GM12873 (cell line): Measurements from ENCODE around the gene ABCC9.

ENCODE experiments used
- TF ChIP-seq, protein P1 (sequence below): IDR thresholded peaks from 2 replicates; pipeline ENCODE4 v1.5.1; 2012; ENCODE audit warnings: low read depth, mild to moderate bottlenecking, moderate library complexity, low read length, control low read depth; ENCODE audit not compliant: insufficient read depth; ENCODE audit errors: missing control alignments

ABCC9 gene

DNA sequence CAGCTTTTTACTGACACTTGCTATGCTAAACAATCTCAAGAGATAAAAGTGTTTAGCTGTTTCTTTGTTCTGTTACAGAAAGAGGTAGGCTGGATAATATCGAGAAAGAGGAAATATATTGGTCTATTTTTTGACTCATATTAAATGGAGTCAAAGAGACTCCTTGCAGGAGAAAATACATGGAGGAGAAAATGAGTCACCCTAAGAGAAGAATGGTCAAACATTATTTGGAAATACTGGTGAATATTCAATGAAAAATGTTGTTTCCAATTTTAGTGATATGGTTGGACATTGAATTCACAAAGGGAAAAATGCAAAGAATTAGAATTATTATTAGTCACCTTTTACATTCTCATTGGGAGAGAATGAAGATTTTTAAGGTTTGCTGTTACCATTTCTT, 169.9 kb downstream of the ABCC9 start:
- TF ChIP-seq, protein P1, sequence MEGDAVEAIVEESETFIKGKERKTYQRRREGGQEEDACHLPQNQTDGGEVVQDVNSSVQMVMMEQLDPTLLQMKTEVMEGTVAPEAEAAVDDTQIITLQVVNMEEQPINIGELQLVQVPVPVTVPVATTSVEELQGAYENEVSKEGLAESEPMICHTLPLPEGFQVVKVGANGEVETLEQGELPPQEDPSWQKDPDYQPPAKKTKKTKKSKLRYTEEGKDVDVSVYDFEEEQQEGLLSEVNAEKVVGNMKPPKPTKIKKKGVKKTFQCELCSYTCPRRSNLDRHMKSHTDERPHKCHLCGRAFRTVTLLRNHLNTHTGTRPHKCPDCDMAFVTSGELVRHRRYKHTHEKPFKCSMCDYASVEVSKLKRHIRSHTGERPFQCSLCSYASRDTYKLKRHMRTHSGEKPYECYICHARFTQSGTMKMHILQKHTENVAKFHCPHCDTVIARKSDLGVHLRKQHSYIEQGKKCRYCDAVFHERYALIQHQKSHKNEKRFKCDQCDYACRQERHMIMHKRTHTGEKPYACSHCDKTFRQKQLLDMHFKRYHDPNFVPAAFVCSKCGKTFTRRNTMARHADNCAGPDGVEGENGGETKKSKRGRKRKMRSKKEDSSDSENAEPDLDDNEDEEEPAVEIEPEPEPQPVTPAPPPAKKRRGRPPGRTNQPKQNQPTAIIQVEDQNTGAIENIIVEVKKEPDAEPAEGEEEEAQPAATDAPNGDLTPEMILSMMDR = no peak

DNA sequence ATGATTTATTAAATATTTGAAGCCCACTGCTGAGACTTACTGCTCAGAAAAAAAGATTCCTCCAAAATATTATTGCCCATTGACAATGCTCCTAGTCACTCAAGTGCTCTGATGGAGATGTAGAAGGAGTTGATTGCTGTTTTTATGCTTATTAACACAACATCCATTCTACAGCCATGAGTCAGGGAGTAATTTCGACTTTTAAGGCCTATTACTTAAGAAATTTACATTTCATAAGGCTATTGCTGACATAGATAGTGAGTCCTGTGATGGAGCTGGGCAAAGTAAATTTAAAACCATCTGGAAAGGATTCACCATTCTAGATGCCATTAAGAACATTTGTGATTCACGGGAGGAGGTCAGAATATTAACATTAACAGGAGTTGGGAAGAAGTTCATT, 171.9 kb downstream of the ABCC9 start:
- TF ChIP-seq, protein P1 = no peak

DNA sequence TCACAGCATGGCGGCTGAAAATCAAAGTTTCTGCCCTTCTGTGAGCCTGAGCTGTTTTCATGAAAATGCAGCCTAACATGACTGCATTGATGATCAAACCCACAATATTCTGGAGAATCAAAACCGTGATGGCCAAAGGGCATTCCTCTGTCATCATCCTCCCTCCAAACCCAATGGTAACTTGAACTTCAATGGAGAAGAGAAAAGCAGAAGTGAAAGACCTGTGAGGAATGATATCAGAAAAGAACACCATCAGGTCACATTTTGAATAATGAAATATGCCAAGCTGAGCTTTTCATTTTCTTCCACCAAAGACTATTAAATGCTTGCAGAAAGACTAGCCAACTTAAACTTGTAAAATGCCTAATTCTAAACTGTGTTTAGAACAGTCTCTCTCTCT, 174.8 kb downstream of the ABCC9 start:
- TF ChIP-seq, protein P1 = no peak

DNA sequence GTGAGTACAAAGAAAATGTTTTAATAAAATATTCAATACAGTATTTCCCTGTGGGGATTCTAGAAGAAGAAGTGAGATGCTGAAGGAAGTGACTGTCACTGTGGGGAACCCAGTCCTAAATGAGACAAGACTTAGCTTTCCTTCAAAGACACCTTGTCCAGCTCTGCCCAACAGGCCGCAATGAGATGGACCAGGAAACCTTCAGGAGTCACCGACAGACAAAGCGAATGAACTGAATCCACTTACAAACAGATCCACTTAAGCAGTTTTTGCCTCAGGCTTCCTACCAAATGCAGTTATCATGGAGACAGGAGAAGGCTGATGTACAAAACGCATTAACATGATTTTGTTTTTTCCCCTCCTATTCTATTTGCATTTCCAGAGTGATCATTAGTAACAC, 176.3 kb downstream of the ABCC9 start:
- TF ChIP-seq, protein P1 = no peak

DNA sequence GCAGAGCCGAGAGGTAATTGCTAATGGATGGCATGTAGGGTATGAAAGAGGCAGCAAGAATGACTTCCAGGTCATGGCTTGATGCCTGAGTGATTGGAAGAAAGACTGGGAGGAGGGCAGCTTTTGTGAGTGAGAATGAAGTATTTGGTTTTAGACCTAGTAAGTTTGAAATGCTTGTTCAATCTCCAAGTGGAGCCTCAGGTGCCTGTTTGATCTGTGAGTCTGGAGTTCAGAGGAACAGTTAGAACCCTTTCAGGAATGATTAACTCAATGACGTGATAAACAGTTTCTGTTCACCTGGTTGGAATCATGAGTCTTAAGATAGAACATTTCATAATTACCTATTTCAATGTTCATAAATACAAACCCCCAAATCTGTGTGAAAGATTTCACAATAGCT, 177.2 kb downstream of the ABCC9 start:
- TF ChIP-seq, protein P1 = no peak

DNA sequence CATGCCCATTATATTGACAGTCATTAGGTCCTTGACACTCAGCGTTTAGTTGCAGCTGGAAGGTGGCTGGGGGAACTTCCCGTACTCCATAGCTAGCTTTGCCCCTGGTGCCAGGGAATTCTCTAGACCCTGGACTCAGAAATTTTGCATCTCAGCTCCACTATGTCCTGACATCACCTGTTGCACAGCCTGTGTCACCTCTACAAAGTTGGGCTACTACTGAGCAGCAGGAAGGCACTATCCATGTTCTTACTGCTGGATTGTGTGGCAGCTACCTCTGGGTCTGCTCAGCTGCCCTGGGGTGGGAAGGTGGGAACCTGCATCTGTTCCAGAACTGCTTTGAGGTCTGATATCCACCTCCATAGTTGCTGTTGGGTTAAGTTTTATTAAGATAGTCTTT, 177.7 kb downstream of the ABCC9 start:
- TF ChIP-seq, protein P1 = no peak

DNA sequence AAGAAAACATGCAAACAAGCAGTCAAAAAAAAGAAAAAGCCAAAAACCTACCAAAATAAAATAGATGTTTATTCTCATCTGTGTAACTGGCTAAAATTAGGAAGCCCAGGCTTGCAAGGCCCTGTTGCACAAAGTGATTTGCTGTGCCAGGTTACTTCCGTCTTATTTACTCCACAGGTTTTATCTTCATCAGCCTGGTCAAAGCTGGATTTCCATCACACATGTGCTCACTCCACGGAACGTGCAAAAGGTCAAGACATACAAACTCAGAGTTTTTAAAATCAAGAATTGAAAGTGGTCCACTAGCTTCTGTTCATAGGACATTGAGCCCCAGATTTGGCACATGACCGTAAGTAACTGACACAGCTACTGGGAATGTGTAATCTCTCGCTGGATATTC, 181.5 kb downstream of the ABCC9 start:
- TF ChIP-seq, protein P1 = no peak

DNA sequence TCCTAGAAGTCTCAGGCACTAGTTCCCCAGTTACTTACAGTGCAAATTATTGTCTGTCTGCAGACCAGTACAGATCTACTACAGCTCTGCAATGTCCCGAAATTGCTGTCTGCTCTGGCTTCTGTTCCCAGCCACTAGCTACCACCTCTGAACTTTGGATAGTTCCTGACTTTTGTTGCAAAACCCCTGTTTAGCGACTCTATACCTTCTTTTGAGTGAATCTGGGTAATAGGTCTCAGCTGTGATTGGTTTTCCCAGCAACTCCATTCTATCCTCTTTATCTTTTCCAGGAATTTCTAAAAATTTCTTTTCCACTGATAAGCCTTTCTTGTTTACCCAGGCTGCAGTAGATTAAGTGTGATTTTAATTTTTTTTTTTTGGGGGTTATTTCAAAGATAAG, 183.5 kb downstream of the ABCC9 start:
- TF ChIP-seq, protein P1 = no peak
